HG02610 (cell line): ENCODE measurements around the gene MAP2K2.
A peak's percentile ranks its signal among the peaks of the same experiment; 100 is the strongest.
"Not testable (repeated sequence)": the region's sequence is repeated elsewhere in the genome, so short reads cannot be mapped to it uniquely, and the experiment has no call there.

ENCODE experiments used
- ATAC-seq: cut with Tn5 transposase; IDR thresholded peaks from one replicate; pipeline ENCODE4 v1.9.1; 2021; ENCODE audit warnings: mild to moderate bottlenecking, moderate library complexity; ENCODE audit not compliant: unreplicated experiment

MAP2K2 gene

DNA sequence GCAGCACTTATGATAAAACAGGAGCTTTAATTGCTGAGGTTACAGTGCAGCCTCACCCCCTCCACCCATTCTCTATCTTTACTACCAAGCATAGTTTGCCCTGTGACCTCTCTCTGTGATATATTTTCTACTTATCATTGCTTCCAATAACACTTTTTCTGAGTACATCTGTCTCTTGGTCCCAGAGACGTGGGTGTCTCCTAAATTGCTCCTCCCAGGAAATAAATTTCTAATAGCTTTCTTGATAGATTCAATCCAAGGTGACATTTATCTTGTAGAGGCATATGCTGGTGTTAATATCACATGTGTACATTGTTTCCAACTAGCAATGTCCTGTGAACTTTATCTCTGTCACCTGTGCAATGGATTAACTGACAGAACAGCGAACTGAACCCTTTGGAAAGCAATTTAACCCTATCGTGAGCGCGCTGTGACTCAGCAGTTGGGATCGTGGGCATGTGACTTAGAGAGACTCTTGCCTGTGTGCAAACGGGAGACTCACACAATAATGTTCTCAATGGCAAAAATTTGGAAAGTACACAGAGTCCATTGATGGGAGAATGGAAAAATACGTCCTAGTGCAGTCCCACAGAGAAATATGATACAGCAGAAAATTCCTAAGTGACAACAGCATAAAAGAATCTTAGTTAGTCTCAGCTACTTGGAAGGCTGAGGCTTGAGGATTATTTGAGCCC is 7.0 kb upstream of the MAP2K2 start:
- ATAC-seq = no peak

DNA sequence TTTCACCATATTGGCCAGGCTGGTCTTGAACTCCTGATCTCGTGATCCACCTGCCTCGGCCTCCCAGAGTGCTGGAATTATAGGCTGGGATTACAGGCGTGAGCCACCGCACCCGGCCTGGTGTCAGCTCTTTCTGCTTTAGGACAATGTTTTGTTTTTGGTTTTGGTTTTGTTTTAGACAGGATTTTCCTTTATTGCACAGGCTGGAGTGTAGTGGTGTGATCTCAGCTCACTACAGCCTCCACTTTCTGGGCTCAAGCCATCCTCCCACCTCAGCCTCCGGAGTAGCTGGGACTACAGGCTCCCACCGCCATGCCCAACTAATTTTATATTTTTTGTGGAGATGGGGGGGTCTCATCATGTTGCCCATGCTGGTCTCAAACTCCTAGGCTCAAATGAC is 5.1 kb upstream of the MAP2K2 start:
- not testable (repeated sequence) for ATAC-seq

DNA sequence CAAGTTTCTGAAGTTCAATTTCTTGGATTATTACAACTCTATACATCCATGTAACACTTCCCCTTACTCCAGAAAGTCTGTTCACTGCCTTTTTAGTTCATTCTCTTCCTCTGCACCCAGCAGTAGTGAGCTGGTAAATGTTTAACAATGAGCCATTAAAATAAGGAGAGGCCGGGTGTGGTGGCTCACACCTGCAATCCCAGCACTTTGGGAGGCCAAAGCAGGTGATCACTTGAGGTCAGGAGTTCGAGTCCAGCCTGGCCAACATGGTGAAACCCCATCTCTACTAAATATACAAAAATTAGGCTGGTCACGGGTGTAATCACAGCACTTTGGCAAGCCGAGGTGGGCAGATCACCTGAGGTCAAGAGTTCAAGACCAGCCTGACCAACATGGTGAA is 3.4 kb upstream of the MAP2K2 start:
- not testable (repeated sequence) for ATAC-seq

GRCh38 chr19:4124638-4125037 is 716 bp upstream of the MAP2K2 start:
- ATAC-seq = no peak

DNA sequence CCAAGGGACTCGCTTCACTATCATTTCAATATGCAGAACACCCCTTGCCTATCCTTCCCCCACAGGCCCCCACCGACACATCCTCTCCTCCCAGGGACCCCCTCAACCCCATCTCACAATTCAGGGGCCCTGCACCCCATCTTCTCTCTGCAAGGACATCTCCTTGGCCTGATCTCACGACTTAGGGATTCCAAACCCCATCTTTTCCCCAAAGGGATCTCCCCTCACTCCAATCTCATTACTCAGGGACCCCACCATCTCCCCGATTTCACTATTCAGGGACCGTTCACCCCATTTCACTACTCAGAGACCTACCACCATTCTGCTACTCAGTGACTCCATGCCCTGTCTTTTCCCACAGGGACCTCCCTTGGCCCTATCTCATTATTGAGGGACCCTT is 1.4 kb downstream of the MAP2K2 start:
- ATAC-seq = no peak

DNA sequence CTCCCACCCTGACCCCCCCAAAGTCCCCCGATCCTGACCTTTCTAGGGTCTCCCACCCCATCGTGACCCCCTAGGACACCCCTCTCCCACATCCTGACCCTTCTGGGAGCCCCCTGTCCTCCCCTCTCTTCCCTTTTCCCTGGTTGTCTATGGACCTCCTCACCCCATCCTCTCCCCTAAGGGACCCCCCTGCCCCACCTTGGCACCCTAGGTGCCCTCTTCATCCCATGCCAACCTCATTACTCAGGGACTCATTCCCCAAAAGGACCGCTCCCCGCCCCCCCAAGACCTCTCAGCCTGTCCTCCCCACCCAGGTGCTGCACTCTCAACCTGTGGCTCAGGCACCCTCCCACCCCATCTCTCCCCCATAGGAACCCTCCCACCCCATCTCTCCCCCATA is 2.1 kb downstream of the MAP2K2 start:
- no peak for ATAC-seq

DNA sequence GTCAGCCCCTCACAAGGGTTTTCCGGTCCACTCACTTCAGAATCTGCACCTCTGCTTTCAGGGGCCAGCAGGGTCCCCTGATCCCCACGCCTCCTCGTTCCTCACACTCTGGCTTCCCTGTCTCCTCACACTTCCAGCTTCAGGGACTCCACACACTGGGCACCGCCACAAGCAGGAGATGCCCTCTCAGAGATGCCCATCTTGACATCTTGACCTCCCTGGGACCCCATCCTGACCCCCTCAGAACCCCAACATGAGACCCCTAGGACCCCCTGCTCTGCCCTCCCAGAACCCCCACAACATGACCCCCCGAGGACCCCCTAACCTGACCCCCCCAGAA is 2.7 kb downstream of the MAP2K2 start:
- no peak for ATAC-seq

GRCh38 chr19:4120559-4121272 is 3.2 kb downstream of the MAP2K2 start:
- no peak for ATAC-seq

- no peak for ATAC-seq
These were observed 4.2 kb downstream of the MAP2K2 start for GRCh38 chr19:4119763-4120162.

GRCh38 chr19:4115818-4116385 is 8.0 kb downstream of the MAP2K2 start:
- ATAC-seq = no peak

DNA sequence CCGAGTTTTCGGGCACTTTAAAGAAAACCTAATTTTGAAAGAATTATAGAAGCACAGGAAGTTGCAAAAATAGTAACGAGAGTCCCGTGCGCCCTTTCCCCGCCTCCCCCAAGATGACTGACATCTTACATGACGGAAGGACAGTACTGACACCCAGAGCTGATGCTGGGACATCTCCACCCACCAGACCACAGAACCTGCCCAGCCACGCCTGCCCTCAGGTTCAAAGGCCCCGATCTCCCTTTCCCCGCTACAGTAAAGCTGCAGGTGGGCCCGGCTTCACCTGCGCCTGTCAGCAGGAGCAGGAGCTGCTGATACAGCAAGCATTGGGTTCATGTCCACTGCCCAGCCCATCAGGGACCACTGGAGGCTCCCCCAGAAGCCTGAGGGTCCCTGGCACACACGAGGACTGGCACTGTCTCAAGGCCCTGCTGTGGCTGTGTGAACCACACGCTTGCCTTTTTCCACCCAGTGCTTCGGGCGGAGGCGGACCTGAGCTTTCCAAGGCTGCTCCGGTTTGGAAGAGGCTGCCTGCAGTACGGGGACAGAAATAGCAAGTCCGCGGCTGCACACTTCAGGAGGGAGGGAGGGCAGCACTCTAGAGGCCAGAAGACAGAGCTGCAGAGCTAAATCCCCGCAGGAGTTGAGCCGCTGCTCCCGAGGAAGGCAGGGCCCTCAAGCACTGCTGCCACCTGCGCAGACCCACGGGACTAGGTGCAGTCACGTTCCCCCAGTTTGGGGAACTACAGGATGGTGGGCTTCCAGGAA is 8.7 kb downstream of the MAP2K2 start:
- ATAC-seq = peak; percentile 64

DNA sequence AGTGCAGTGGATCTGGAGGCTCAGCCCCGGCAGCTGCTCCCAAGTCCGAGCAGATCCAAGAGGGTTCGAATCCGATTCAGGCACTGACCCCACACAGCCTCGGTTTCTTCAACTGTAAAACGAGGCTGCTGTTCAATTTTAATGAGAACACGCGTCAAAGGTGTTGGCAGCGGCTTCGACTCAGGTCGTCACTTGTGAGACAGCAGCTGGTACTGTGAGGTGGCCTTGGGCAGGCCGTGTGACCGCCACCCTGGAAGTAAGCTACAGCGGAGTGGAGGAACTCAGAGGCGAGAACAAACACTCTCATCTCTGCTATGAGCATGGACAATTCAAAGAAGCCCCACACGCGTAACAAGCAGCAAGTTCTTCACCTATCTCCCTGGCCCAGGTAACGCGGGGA is 9.7 kb downstream of the MAP2K2 start:
- no peak for ATAC-seq

DNA sequence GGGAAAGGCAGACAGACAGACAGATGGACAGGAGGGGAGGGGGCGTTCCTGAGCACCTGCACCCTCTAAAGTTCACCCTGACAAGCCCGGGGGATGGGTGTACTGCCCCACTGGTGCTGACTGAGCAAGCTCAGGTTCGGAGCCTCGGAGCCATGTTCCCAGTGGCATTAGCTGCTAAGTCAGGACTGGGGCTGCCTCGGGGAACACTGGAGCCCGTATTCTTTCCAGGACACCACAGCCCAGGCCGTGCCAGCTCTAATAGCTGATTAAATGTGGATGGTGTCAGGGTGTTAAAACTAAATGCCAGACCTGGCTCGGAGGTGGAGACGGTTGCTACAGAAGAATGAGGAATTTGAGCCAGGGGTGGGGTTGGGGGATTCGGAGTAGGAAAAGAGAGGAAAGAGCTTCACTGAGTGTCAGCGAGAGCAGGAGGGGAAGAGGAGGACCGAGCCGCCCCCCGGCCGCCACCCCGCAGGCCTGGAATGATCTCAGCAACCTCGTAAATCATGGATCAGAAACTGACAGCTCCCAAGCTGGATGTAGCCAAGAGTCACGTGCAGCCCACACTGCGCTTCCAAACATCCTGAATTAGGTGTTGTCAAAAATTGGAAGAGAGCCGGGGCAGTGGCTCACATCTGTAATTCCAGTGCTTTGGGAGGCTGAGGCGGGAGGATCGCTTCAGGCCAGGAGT is 10.4 kb downstream of the MAP2K2 start:
- no peak for ATAC-seq

- no peak for ATAC-seq
These were observed 11.6 kb downstream of the MAP2K2 start for GRCh38 chr19:4112367-4112766.

GRCh38 chr19:4109626-4109945 is 14.3 kb downstream of the MAP2K2 start:
- ATAC-seq = no peak

GRCh38 chr19:4108767-4109625 is 14.9 kb downstream of the MAP2K2 start:
- peak; percentile 69 for ATAC-seq

GRCh38 chr19:4103080-4103433 is 20.9 kb downstream of the MAP2K2 start:
- ATAC-seq = no peak

DNA sequence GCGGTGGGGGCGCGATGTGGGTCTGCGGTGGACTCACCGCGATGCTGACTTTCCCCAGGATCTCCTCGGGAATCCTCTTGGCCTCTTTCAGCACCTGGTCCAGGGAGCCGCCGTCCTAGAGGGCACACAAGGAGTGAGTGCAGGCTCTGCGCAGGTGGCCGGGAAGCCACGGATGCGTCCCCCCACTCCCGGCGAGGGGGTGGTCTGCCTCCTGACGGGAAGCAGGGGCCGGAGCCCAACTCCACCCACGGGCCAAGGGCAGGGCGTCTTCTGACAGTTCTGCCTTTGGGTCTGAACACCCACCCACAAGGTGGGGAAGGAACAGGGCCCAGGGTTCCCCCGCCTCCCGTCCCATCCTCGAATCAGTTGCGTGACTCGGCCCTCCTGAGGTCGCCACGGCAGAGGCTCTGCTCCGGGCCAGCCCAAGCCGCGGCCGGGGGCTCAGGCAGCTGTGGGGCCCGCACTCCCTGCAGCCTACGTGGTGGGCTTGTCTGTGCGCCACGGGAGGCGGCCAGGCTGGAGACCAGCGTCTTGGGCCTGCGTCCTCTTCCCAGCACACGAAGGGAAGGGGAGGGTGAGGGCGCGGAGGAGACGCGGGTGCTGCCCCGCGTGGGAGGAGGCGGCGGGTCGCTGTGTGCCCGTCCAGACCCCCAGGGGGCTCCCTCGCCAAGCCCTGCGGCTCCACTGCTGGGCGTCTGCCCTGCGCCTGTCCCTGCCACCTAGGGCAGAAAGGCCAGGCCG is 21.4 kb downstream of the MAP2K2 start:
- no peak for ATAC-seq

- no peak for ATAC-seq
These were observed 22.5 kb downstream of the MAP2K2 start for GRCh38 chr19:4101496-4101770.
